ENCODE measurements around the gene CCSER1. TPM values are rescaled to one million over a fixed set of nuclear protein-coding genes. Genes with fewer than 3 reads are reported as not detected.
A peak's percentile ranks its signal among the peaks of the same experiment; 100 is the strongest.
"Not testable (repeated sequence)": the region's sequence is repeated elsewhere in the genome, so short reads cannot be mapped to it uniquely, and the experiment has no call there.

The CCSER1 gene
- total RNA-seq, 1 donor from 2014 or later, result 15.7 TPM

DNA sequence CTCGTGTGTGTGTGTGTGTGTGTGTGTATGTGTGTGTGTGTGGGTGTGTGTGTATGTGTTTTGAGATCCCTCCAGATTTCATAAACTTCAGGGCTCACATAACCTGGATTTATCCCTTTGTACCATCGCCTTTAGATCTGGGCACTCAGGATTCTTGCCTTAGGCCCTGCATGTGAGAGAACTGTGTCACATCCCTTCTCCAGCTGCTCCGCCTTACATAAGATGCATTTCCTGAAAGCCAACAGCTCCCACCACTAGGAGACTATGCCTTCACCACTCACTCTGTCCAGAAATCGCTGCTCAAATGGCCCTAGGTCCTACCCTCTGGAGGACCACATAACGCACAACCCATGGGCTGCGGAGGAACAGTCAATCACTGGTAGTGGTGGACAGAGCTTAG, 348.8 kb downstream of the CCSER1 start:
- H3K9me3 Mint-ChIP-seq (ENCODE audit: unreplicated experiment), result peaks cover 1% of the 10 kb centered on the region
- no peaks in the 10 kb centered on the region for H3K36me3 Mint-ChIP-seq (ENCODE audit: unreplicated experiment)
- no peaks in the 10 kb centered on the region for H3K27me3 Mint-ChIP-seq (ENCODE audit: unreplicated experiment)
- no peak overlapping the region for H3K27ac Mint-ChIP-seq (ENCODE audit: unreplicated experiment)
- H3K4me1 Mint-ChIP-seq (ENCODE audit: low read depth, unreplicated experiment), result no peaks in the 10 kb centered on the region
- DNase-seq, result no peak
- H3K4me3 Mint-ChIP-seq (ENCODE audit: unreplicated experiment), result no peak overlapping the region
- TF ChIP-seq, protein P1, sequence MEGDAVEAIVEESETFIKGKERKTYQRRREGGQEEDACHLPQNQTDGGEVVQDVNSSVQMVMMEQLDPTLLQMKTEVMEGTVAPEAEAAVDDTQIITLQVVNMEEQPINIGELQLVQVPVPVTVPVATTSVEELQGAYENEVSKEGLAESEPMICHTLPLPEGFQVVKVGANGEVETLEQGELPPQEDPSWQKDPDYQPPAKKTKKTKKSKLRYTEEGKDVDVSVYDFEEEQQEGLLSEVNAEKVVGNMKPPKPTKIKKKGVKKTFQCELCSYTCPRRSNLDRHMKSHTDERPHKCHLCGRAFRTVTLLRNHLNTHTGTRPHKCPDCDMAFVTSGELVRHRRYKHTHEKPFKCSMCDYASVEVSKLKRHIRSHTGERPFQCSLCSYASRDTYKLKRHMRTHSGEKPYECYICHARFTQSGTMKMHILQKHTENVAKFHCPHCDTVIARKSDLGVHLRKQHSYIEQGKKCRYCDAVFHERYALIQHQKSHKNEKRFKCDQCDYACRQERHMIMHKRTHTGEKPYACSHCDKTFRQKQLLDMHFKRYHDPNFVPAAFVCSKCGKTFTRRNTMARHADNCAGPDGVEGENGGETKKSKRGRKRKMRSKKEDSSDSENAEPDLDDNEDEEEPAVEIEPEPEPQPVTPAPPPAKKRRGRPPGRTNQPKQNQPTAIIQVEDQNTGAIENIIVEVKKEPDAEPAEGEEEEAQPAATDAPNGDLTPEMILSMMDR (IDR thresholded peaks at IDR 0.05; ENCODE audit: partially characterized antibody, unreplicated experiment), result no peak

DNA sequence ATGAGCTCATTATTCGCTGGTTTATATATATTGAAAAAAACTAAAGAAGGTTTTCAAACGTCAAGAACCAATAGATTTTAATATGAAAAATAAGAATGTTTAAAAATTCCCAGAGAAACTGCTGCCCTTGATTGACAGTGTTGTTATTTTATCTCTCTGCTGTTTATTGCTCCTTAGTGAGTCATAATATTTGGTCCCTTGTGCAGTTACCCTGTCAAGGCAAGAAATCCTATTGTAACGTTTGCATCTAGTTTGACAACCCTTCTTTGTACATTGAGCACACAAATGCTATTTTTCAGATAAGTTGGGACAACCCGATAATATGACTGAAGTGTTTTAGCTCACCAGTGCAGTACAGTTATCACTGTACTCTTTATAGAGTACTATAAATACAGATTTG, 349.4 kb downstream of the CCSER1 start:
- H3K27me3 Mint-ChIP-seq (ENCODE audit: unreplicated experiment), result no peaks in the 10 kb centered on the region
- no peak overlapping the region for H3K27ac Mint-ChIP-seq (ENCODE audit: unreplicated experiment)
- H3K4me1 Mint-ChIP-seq (ENCODE audit: low read depth, unreplicated experiment), result no peaks in the 10 kb centered on the region
- peaks cover 1% of the 10 kb centered on the region for H3K9me3 Mint-ChIP-seq (ENCODE audit: unreplicated experiment)
- DNase-seq, result no peak
- H3K4me3 Mint-ChIP-seq (ENCODE audit: unreplicated experiment), result no peak overlapping the region
- TF ChIP-seq, protein P1 (IDR thresholded peaks at IDR 0.05; ENCODE audit: partially characterized antibody, unreplicated experiment), result no peak
- no peaks in the 10 kb centered on the region for H3K36me3 Mint-ChIP-seq (ENCODE audit: unreplicated experiment)

DNA sequence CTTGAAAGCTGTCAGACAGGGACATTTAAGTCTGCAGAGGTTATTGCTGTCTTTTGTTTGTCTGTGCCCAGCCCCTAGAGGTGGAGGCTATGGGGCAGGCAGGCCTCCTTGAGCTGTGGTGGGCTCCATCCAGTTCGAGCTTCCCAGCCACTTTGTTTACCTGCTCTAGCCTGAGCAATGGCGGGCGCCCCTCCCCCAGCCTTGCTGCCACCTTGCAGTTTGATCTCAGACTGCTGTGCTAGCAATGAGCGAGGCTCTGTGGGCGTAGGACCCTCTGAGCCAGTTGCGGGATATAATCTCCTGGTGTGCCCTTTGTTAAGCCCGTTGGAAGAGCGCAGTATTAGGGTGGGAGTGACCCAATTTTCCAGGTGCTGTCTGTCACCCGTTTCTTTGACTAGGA, 357.7 kb downstream of the CCSER1 start:
- not testable (repeated sequence) for H3K27me3 Mint-ChIP-seq (ENCODE audit: unreplicated experiment); H3K4me3 Mint-ChIP-seq (ENCODE audit: unreplicated experiment); H3K27ac Mint-ChIP-seq (ENCODE audit: unreplicated experiment); H3K4me1 Mint-ChIP-seq (ENCODE audit: low read depth, unreplicated experiment); DNase-seq; H3K9me3 Mint-ChIP-seq (ENCODE audit: unreplicated experiment)
- H3K36me3 Mint-ChIP-seq (ENCODE audit: unreplicated experiment), result peaks cover 29% of the 10 kb centered on the region

DNA sequence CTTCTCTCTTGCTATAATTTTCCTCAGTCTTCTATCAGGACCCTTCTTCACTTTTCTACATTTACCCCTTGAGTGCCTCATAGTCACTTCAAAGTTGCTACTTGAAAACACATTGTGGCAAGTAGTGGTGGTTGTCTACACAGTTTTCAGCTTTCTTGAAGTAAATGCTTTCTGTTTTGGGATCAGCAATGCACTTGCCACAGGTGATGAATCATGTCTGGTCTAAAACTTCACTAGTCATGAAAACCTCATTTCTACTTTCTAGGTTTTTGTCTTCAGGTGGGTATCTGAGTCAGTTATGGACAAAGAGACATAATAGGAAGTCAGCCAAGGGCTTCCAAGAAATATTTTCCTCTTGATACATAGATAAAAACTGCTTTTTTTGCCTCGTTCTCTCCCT, 359.2 kb downstream of the CCSER1 start:
- DNase-seq, result no peak
- Mint-ChIP-seq H3K27ac (ENCODE audit: unreplicated experiment) (no peak overlapping the region), H3K9me3 (ENCODE audit: unreplicated experiment) (peaks cover 10% of the 10 kb centered on the region), H3K36me3 (ENCODE audit: unreplicated experiment) (peaks cover 29% of the 10 kb centered on the region), H3K4me3 (ENCODE audit: unreplicated experiment) (no peak overlapping the region), H3K27me3 (ENCODE audit: unreplicated experiment) (no peaks in the 10 kb centered on the region), H3K4me1 (ENCODE audit: low read depth, unreplicated experiment) (no peaks in the 10 kb centered on the region)
- TF ChIP-seq, protein P1 (IDR thresholded peaks at IDR 0.05; ENCODE audit: partially characterized antibody, unreplicated experiment), result no peak

DNA sequence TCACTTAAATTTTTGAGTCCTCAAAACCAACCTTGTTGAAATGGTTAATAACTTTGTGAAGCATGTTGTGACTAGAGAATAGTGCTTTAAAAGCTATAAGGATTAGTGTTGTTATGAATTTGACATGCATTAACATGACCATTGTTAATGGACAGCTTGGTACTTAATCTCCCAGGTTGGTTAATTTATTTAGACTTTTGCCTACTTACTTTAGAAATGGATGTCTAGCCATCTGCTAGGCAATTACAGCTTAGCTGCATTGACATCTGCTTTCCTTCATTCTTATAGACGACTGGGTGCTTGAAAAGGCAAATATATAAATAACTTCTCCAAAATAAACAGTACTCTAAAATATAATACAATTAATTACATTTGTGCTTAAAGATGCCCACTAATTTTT, 368.0 kb downstream of the CCSER1 start:
- no peaks in the 10 kb centered on the region for H3K27me3 Mint-ChIP-seq (ENCODE audit: unreplicated experiment)
- H3K9me3 Mint-ChIP-seq (ENCODE audit: unreplicated experiment), result peaks cover 3% of the 10 kb centered on the region
- H3K4me1 Mint-ChIP-seq (ENCODE audit: low read depth, unreplicated experiment), result peaks cover 3% of the 10 kb centered on the region
- no peak overlapping the region for H3K4me3 Mint-ChIP-seq (ENCODE audit: unreplicated experiment)
- H3K27ac Mint-ChIP-seq (ENCODE audit: unreplicated experiment), result peak overlapping the region; percentile 39
- no peak for DNase-seq
- H3K36me3 Mint-ChIP-seq (ENCODE audit: unreplicated experiment), result peaks cover 5% of the 10 kb centered on the region
- TF ChIP-seq, protein P1 (IDR thresholded peaks at IDR 0.05; ENCODE audit: partially characterized antibody, unreplicated experiment), result no peak

DNA sequence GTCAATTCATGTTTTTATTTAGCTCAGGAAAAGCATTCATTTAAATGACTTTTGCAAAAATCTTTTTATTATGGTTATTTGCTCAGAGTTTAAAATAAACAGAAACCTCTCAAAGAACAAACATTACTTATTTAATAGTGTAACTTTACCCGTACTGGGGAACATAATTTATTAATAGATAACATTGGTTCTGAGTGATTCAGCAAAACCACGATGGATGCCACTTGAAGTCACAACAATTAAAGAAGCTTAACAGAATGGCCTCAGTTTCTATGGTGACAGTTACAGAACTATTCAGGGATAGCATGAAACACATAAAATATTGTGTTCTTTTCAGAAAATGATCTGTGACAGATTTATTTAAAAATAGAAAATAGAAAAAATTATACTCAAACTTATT, 368.7 kb downstream of the CCSER1 start:
- Mint-ChIP-seq H3K27ac (ENCODE audit: unreplicated experiment) (no peak overlapping the region), H3K9me3 (ENCODE audit: unreplicated experiment) (peaks cover 3% of the 10 kb centered on the region), H3K27me3 (ENCODE audit: unreplicated experiment) (no peaks in the 10 kb centered on the region)

More for the DNA sequence above, 368.7 kb downstream of the CCSER1 start:
- H3K4me1 Mint-ChIP-seq (ENCODE audit: low read depth, unreplicated experiment), result peaks cover 3% of the 10 kb centered on the region
- H3K36me3 Mint-ChIP-seq (ENCODE audit: unreplicated experiment), result peaks cover 5% of the 10 kb centered on the region
- TF ChIP-seq, protein P1 (IDR thresholded peaks at IDR 0.05; ENCODE audit: partially characterized antibody, unreplicated experiment), result no peak
- H3K4me3 Mint-ChIP-seq (ENCODE audit: unreplicated experiment), result no peak overlapping the region
- DNase-seq, result no peak
